Measurements from ENCODE around the gene PLA2G2C. TPM values are rescaled to one million over a fixed set of nuclear protein-coding genes. Genes with fewer than 3 reads are reported as not detected.

PLA2G2C gene
- total RNA-seq, 2 experiments from 2014 or later, result not detected

- Mint-ChIP-seq H3K4me1 (ENCODE audit: low read depth) (no peaks in the 10 kb centered on the region), H3K9me3 (no peaks in the 10 kb centered on the region), H3K27ac (no peak overlapping the region), H3K4me3 (no peak overlapping the region), H3K36me3 (ENCODE audit: low read depth) (no peaks in the 10 kb centered on the region), H3K27me3 (peaks cover 10% of the 10 kb centered on the region)
- peaks cover 0 to 2% of the 10 kb centered on the region in 2 experiments for H3K27me3 ChIP-seq (ENCODE audit: control insufficient read depth in 1 of 2, insufficient read depth in 2 of 2, low read length in 2 of 2)
- no peaks in the 10 kb centered on the region for H3K36me3 ChIP-seq (ENCODE audit: insufficient read depth, low read length)
- ChIA-PET CTCF (no interaction called here), POLR2A (no interaction called here)
- no peak overlapping the region for H3K4me3 ChIP-seq (ENCODE audit: low read length)
- DNase-seq, result no peak
- peaks cover 4% of the 10 kb centered on the region for H3K4me1 ChIP-seq (ENCODE audit: insufficient read depth, low read length)
- intact Hi-C loops (cut with DNase I, micrococcal nuclease), result loop anchor here in 1 of 2 experiments (5.0 to 10.0 kb wide), 2 partner anchors 223 to 294 kb away; partner anchors contain the start of gene PLA2G2A
- H3K27ac ChIP-seq (ENCODE audit: low read depth in 1 of 2, low read length in 2 of 2), result no peak overlapping the region
- no peak for ATAC-seq (ENCODE audit: poor library complexity)
- no peak for TF ChIP-seq CTCF (IDR thresholded peaks at IDR 0.05)
- H3K9me3 ChIP-seq (ENCODE audit: control insufficient read depth in 1 of 2, insufficient read depth in 1 of 2, low read length in 2 of 2), result no peaks in the 10 kb centered on the region
Observed at GRCh38 chr1:20198296-20198695, 12.0 kb upstream of the PLA2G2C start.

GRCh38 chr1:20197329-20197791 lies 11.0 kb upstream of the PLA2G2C start:
- ATAC-seq (ENCODE audit: poor library complexity) (no peak), DNase-seq (no peak)
- TF ChIP-seq CTCF (IDR thresholded peaks at IDR 0.05), result no peak
- no peak overlapping the region for H3K4me3 ChIP-seq (ENCODE audit: low read length)
- no peak overlapping the region for H3K27ac ChIP-seq (ENCODE audit: low read depth in 1 of 2, low read length in 2 of 2)
- H3K4me1 ChIP-seq (ENCODE audit: insufficient read depth, low read length), result peaks cover 4% of the 10 kb centered on the region
- Mint-ChIP-seq H3K4me3 (no peak overlapping the region), H3K27me3 (peaks cover 10% of the 10 kb centered on the region), H3K27ac (no peak overlapping the region), H3K4me1 (ENCODE audit: low read depth) (no peaks in the 10 kb centered on the region), H3K36me3 (ENCODE audit: low read depth) (no peaks in the 10 kb centered on the region), H3K9me3 (no peaks in the 10 kb centered on the region)
- H3K9me3 ChIP-seq (ENCODE audit: control insufficient read depth in 1 of 2, insufficient read depth in 1 of 2, low read length in 2 of 2), result no peaks in the 10 kb centered on the region
- peaks cover 0 to 2% of the 10 kb centered on the region in 2 experiments for H3K27me3 ChIP-seq (ENCODE audit: control insufficient read depth in 1 of 2, insufficient read depth in 2 of 2, low read length in 2 of 2)
- intact Hi-C loops (cut with DNase I, micrococcal nuclease), result loop anchor here in 1 of 2 experiments (5.0 to 10.0 kb wide), 2 partner anchors 223 to 295 kb away; partner anchors contain the start of gene PLA2G2A
- ChIA-PET CTCF (no interaction called here), POLR2A (no interaction called here)
- H3K36me3 ChIP-seq (ENCODE audit: insufficient read depth, low read length), result no peaks in the 10 kb centered on the region

- intact Hi-C loops (cut with DNase I, micrococcal nuclease), result loop anchor here (1.0 to 10.0 kb wide), 7 partner anchors 43 to 297 kb away; partner anchors contain the start of gene PLA2G2A (in 1 of the 2)
- no peak overlapping the region for H3K27ac Mint-ChIP-seq
- ATAC-seq (ENCODE audit: poor library complexity) (no peak), DNase-seq (no peak)
- no peak overlapping the region for H3K27ac ChIP-seq (ENCODE audit: low read depth in 1 of 2, low read length in 2 of 2)
- H3K27me3 Mint-ChIP-seq, result peaks cover 5% of the 10 kb centered on the region
- no peak for TF ChIP-seq CTCF (IDR thresholded peaks at IDR 0.05)
- H3K4me3 ChIP-seq (ENCODE audit: low read length), result no peak overlapping the region
- H3K27me3 ChIP-seq (ENCODE audit: control insufficient read depth in 1 of 2, insufficient read depth in 2 of 2, low read length in 2 of 2), result peaks cover 0 to 2% of the 10 kb centered on the region in 2 experiments
- H3K36me3 ChIP-seq (ENCODE audit: insufficient read depth, low read length), result no peaks in the 10 kb centered on the region
- ChIA-PET POLR2A (no interaction called here), CTCF (interaction anchor here (0.8 to 2.4 kb wide), 8 partner anchors 12 to 278 kb away, joined by 3 to 9 read pairs (median 4); no protein-coding TSS in a partner anchor)
- H3K9me3 ChIP-seq (ENCODE audit: control insufficient read depth in 1 of 2, insufficient read depth in 1 of 2, low read length in 2 of 2), result no peaks in the 10 kb centered on the region
- H3K4me1 Mint-ChIP-seq (ENCODE audit: low read depth), result no peaks in the 10 kb centered on the region
- no peaks in the 10 kb centered on the region for H3K36me3 Mint-ChIP-seq (ENCODE audit: low read depth)
- H3K9me3 Mint-ChIP-seq, result no peaks in the 10 kb centered on the region
- H3K4me3 Mint-ChIP-seq, result no peak overlapping the region
- peaks cover 4% of the 10 kb centered on the region for H3K4me1 ChIP-seq (ENCODE audit: insufficient read depth, low read length)
Observed at GRCh38 chr1:20195462-20195780, 9.1 kb upstream of the PLA2G2C start.
